ENCODE measurements around the gene FMNL2.

FMNL2 gene

DNA sequence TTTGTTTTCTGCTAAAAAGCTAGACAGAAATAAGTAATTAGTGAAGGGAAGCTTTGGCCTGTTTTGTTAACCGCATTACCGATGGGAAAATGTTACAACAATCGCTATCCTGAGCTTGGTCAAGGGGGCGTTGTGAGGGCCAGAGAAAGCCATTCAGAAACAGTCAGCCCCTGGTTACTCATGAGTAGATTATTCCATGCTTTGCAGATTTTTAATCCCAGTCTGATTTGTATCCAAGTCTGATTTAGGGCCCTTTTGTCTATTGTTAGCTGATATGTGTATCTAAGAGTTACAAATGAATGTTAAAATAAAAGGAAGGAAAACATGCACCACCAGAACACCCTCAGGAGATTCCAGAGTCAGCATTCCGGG is 283.2 kb downstream of the FMNL2 start:
- no peak for DNase-seq (ENCODE audit: low spot score)

DNA sequence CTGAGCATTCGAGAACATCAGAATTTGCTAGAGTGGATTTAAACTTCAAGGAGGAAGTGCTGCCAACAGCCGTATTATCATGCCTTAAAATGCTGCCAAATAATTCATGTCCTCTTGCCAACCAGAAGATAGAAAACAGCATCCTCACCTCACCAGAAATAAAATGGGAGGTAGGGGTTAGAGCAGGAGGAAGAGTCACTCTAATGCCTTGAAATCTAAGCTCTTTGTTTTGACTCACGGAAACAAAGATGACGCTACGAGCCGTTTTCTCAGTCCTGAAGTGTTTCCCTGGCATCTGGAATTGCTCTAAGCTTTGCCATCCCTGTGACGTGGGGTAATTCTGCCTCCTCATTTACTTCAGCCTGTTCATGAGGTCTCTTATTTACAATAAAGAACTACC is 285.2 kb downstream of the FMNL2 start:
- no peak for DNase-seq (ENCODE audit: low spot score)

DNA sequence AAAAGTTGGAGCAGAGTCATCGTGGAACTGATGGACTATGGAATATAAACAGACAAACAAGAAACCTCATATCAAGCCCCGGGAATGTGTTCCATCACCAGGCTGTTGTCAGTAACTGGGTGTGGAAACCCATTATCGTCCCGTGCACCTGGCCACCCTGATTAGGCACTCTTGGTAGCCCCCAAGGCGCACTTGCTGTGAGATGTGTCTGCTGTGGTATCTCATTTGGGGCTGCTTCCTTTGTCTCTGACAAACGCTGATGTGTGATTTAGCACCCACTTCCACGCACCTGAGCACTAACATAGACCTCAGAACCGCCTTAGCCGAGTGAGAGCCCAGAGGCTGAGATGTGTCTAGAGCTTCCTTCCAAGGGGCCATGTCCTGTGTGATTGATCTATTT is 286.0 kb downstream of the FMNL2 start:
- no peak for DNase-seq (ENCODE audit: low spot score)

DNA sequence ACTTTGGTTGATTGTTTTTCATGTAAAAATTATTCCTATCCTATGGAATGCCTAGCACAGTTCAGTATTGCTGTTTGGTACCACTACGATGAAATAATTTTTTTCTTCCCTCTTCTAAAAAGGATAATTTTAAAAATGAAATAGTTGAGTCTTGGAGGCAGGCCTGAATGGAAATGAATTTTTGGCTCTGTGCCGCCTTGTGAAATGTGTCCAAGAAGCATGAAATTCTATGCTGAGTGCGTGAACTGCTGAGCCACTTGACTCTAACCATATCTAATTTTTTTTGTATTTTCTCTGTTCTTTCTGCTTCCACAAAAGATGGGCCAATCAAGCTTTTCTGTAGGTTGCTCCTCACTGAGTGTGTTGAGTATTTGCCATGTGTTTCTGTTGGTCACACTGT is 287.2 kb downstream of the FMNL2 start:
- no peak for DNase-seq (ENCODE audit: low spot score)

DNA sequence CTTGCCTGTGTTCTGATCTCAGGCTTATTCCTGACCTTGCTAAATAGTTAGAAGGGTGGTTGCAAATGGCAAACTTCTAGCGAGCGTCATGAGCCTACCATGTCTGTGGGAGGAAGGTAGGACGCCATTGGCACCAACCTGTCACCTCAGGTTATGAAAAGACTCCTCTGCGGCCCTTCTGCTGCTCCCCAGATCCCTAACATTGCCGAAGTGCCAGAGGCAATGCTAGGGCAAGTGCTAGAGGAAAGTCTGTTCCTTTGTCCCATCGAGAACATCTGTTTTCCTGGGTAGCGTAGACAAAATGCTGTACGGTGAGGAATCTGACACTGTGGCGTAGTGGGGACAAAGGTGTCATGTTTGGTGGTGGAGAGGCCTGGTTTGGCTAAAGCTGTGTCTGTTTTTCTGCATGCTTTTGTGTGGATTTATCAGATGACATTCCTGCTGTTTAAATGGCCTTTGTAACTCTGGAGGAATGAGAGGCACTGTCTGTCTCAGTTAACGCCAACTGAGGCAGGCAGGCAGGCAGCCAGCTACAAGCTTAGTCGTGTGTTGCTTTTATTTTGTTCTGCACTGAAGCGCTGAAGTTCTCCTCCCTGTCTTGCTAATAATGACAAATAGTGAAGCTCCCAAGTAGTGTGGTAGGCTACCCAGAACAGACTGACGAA is 288.2 kb downstream of the FMNL2 start:
- DNase-seq (ENCODE audit: low spot score): peak; percentile 48

DNA sequence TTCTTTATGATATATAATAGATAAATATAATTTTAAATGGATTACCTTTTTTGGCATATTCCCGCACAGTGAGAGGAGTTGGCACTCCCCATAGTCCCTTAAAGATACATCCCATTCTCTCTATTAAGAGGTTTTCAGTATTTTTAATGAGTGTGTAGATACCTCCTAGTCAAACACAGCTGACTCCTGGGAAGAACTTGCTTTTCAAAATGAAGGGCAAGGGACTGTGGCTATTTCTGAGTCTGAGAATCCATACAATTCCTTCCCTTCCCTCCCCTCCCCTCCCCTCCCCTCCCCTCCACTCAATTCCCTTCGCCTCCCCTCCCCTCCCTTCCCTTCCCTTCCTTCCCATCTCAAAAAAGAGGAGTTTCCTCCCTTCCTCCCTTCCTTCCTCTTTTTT is 288.8 kb downstream of the FMNL2 start:
- no peak for DNase-seq (ENCODE audit: low spot score)

DNA sequence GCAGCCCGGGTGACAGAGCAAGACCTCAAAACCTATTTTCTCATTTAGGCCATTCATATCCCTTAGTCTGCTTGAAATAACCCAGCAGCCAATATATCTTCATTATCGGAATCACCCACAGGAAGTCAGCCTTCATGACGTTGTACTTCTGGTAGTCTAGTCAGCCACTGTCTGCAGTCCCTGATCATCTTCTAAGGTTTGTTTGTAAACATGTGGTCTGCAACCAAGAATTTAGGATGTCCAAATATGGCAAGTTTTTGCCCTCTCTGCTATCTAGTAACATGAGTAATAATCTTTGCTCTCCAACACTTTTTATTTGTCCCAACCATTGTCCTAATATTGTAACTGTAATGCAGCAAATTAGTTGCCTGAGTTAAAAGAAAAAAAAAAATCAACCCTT is 289.8 kb downstream of the FMNL2 start:
- DNase-seq (ENCODE audit: low spot score): no peak

DNA sequence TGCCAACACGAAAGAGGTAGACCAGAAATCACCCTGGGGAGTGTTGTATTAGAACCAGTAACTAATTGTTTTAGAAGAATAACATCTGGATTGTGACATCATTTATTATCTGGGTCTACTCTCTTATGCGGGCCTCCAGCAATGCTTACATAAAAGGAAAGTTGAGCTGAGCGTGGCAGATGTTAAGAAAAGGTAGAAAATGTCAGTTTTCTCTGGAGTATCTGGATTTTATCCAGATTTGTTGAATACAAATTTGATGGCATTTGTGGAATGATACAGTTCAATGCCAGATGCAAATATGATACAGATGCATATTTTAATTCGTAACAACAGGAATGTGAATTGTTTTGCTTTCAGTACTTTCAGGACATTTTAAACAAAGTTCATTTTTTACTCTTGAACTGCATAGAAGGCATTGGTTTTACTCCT is 292.0 kb downstream of the FMNL2 start:
- no peak for DNase-seq (ENCODE audit: low spot score)

DNA sequence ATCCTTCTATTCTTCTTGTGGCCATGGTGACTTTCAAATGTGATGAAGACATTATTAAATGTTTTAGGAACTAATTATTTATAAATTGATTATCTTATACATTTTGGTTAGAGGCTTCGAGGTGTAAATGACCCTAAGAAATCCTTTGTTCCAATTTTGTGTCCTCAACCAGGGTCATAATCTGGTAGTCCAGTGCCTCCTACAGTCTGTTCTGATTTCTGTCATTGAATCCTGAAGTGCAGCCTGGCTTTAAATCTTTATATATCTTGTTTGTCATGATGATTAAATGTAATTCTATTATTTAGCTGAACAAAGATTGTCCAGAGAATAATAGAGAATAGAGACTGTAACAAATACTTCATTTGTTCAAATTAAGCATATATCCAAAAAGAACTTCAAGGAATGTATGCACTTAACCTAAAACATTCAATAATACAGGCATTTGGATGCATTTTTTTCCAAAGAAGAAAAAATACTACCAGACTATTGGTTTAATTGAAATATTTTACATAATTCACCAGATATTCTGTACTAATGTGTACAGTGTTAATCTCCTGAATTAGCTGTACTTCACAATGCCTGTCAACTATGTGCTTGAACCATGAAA is 292.5 kb downstream of the FMNL2 start:
- peak; percentile 40 for DNase-seq (ENCODE audit: low spot score)

DNA sequence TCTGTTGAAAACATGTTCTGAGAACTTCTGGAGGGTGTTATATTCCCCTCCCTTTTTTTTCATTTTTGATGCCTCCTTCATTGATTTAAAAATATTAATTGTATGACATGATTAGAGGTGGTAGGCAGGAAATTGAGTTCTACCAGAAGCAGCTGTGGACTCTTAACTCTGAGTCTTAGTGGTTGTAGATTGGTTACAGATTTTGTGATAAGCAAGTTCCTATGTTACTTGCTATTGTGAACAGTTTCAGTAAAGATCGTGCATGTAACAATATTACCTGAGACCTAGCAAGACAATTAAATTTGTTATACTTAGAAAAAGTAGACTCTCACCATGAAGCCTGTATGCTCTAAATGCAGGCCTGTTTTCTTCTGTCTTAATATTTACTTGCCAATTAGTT is 294.2 kb downstream of the FMNL2 start:
- DNase-seq (ENCODE audit: low spot score): no peak

DNA sequence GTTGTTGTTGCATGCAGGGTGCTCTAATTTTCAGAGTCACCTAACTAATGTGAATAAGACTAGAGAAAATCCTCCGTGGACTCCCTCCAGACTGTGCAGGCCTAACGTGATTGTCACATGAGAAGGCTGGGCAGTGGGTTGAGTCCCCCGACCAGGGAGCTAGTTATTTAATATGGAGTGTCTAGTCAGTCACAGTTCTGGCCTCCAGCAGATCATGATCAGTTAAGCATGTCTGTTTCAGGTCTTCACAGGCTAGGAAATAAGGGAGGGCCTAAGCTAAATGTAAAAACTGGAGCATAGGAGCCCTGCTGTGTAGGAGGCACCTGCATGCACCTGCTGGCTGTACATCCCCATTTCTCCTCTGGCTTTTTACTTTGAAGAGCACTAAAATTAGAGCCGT is 295.5 kb downstream of the FMNL2 start:
- DNase-seq (ENCODE audit: low spot score): no peak

DNA sequence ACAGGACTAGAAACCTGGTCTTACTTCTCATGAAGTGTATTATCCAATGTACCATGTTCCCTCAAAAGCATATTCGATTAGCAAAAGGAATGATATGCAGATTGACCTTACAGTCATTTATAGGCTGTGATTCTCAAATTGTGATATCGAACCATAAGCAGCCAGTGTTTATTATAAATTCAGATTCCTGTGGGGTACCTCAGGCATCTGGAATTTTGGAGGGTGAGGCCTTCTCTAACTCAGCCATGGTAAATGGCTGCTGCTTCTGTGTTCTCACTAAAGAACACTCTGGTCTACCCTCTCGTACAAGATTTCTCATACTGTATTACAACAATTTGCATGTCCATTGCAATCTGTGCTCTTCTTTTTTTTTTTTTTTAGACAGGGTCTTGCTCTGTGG is 297.8 kb downstream of the FMNL2 start:
- DNase-seq (ENCODE audit: low spot score): no peak

DNA sequence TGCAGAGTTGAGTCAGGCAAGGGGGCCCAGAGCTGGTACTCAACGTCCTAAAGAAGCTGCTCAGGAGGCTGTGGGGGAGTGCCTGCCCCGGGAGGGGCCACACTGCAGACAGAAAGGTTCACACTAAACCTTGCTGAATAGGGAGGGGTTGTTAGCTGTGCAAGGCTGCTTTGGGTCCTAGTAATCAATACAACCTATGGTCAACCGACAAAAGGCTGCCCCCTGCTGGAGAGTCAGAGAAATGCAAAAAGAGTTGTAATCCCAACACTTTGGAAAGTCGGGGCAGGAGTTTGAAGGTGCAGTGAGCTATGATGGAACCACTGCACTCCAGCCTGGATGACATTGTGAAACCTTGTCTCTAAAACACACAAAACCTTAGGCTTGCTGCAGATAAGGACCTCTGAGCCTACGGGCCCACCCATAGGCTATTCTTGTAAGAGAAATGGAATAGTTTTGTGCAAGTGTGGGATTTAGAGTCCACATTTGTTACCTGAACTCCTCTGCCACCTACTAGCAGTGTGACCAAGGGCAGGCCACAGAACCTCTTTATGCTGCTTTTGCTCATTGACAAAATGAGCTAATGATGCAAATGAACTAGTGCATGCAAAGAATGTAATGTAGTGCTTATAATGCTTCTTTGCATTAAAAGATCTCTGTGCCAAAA is 300.8 kb downstream of the FMNL2 start:
- DNase-seq (ENCODE audit: low spot score): peak; percentile 62

DNA sequence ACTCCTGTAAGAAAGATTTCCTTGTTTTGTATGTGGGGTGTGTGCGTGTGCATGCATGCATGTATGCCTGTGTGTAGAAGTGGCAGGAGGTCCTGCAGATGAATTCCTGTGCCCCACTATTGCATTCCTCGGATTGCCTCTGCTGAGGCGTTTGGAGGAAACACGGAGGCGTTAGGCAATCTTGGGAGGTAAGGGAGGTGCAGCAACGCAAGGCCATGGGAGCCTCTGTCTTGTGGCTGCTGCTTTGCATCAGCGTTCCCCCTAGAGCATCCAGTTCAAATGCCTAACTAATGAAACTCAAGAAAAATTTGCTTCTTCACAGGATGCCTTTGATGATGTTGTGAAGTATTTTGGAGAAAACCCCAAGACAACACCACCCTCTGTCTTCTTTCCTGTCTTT is 302.3 kb downstream of the FMNL2 start:
- DNase-seq (ENCODE audit: low spot score): no peak

DNA sequence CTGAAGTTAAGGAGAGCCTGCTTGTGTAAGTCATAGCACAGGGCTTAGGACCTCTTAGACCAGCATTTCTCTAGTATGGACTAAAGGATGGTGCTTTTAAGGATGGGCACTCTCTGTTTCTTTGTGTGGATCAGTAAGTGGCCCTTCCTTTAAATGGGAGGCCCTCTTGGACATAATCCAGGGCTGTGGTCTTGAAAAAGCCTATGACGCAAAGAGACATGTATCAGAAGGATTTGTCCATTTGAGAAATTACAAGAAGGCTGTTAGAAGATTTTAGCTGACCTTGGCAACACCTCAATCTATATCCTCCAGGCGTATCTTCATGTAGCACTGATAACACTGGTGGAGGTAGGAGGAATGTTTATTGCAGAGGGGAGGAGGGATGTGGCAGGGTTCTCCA is 303.1 kb downstream of the FMNL2 start:
- no peak for DNase-seq (ENCODE audit: low spot score)

DNA sequence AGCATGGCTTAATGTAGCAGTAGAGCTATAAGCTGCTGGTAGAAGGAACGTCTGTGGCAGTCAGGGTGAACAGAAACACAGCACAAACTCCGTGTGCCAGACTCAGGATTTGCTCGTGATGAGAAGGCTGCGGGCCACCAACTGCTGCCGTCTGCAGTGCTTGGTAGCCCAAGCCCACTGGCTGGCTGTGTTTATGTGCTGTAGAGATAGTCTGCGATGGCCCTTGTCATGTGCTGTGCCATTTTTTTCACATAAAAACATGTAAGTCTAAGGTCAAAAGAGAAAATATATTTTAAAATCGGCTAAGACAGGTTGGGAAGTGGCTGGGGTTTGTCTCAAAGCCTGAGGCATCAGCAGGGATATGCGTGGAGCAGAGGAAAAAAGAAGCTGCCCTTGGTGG is 303.6 kb downstream of the FMNL2 start:
- no peak for DNase-seq (ENCODE audit: low spot score)

DNA sequence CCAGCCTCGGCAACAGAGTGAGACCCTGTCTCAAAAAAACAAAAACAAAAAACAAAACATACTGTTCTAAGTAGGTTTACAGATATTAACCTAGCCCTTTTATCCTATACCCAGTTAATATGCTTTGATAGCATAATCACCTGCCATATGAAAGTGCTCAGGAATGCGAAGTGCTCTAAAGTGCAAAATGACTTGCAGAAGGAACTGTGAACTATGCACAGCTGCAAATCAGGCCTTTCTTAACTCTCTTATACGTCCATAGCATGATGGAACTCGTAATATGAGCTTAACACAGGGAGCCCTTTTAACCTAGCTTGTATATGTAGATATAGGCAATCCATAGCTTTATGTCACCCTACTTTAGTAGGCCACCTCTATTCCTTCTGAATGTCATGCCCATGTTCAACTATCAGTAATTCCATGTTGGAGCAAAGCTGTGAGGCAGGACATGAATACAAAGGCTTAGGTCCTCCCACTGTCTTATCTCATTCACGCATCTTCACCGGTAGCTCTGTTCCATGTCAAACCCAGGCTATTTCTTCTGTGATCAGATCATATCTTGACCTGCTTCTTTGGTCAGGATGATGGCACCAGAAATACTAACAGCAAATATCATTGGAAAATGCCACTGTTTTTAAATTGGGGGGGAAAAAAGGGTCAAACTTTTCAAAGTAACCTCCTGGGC is 309.4 kb downstream of the FMNL2 start:
- DNase-seq (ENCODE audit: low spot score): no peak

DNA sequence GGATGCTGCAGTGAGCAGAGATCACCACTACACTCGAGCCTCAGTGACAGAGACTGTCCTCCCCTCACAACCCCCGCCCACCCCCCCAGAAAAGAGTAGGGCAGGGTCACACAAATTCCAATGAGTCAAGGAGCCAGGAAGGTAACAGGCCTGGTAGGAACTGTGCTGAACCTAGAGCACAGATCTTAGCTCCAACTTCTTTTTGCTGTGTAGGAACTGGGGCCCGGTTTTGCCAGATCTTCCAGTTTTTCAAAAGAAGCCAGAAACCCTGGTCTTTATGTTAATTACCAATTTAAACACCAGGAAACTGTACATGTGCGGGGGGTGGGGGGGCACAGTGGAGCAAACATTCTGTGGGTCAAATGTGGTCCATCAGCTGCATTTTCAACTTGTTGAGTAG is 311.3 kb downstream of the FMNL2 start:
- no peak for DNase-seq (ENCODE audit: low spot score)

DNA sequence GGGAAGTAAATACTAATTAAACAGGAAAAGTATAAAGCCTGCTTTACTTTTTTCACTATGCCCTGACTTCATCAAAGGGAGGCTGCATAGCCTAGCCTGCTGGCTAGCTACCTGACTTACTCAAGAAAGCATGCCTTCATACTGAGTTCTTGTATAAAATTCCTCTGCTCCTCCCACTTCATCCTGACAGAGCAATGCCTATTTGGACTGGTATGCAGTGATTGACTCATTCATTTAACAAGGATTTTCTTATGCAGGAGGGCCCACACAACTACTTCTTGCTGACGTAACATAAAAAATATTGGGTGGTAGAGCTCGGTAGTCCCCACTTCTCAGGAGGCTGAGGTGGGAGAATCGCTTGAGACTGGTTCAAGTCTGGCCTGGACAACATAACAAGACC is 311.8 kb downstream of the FMNL2 start:
- peak; percentile 84 for DNase-seq (ENCODE audit: low spot score)

DNA sequence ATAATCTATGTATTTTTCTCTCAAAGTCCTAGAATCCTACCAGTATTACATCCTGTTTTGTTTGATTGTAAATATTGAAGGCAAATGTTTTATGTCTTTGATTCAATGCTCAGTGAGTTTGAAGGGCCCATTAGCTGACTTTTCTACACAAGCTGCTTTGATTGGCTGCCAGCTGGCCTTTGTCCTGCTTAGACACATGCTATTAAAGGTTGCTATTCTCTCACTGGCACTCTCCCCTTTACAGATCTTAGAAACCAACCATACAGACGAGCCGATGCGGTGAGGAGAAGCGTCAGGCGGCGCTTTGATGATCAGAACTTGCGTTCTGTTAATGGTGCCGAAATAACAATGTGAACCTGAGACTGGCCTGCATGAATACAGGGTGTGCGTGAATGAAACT is 312.6 kb downstream of the FMNL2 start:
- no peak for DNase-seq (ENCODE audit: low spot score)

DNA sequence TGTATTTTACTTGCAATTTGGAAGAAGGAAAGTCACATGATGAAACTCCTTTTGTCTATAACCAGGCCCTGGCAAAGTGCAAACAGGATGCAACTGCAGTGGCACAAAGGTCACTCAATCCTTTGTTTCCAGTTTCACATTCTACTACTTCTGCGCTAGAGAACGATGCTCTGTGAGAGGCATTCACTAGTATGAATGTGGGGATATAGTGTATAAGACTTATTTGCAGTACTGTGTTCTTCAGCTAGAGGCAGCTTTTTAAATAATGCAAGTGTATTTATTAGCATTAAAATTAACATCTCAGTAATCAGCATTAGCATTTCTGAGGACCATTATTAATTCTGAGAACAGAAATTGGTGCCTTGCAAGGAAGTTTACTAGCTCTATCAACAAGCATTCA is 313.4 kb downstream of the FMNL2 start:
- DNase-seq (ENCODE audit: low spot score): peak; percentile 7

DNA sequence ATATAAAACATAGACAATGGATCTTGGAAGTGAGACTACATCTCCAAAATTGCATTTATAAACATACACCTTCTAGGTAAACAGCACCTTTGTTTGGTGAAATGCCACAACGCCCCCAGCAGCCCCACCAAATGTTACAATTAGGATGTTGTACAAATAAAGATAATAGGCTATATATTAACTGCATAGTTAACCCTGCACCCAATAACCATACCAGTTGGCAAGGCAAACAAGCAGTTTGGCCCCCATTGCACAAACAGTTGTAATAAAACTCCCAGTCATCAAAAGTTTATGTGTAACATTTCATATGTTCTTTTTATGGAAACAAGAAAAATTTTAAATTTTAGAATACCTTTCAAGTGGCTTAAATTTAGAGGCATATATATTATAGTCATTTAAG is 315.0 kb downstream of the FMNL2 start:
- DNase-seq (ENCODE audit: low spot score): no peak

DNA sequence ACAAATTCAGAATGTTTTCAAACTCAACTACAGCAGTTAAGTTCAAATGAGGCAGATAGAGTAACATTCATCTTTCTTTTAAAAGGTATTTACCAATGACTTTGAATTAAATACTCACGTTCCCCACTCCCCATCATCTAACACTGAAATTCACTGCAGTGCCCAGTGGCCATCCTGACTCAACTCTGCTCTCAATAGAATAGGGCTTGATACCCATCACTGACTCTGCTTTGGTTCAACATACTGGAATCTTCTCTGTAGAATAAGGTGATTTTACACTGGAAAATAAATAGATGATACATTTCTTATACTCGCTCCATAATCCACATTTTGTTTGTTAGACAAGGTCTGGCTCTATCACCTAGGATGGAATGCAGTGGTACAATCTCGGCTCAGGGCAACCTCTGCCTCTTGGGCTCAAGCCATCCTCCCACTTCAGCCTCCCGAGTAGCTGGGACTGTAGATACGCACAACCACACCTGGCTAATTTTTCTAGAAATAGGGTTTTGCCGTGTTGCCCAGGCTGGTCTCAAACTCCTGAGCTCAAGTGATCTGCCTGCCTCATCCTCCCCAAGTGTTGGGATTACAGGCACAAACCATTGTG is 315.9 kb downstream of the FMNL2 start:
- DNase-seq (ENCODE audit: low spot score): no peak
